H9 (cell line): Measurements from ENCODE around the gene PLRG1. TPM values are rescaled to one million over a fixed set of nuclear protein-coding genes. Genes with fewer than 3 reads are reported as not detected.

Experiments used
- DNase-seq: peaks from one replicate; pipeline ENCODE4 v3.0.0-alpha.2; 2017
- H2AFZ ChIP-seq: one replicate; pipeline ENCODE4 v1.6.1; 2013; ENCODE audit warnings: mild to moderate bottlenecking, low read length, control low read depth, moderate library complexity
- H2AK5ac ChIP-seq: 2 replicates; pipeline ENCODE4 v1.6.1; 2013; ENCODE audit warnings: low read length, control low read depth, mixed read lengths; ENCODE audit not compliant: insufficient read length
- H2BK120ac ChIP-seq: one replicate; pipeline ENCODE4 v1.6.1; 2013; ENCODE audit warnings: low read depth, mild to moderate bottlenecking, low read length, control low read depth, inconsistent platforms; ENCODE audit not compliant: poor library complexity, severe bottlenecking
- H2BK12ac ChIP-seq: 2 replicates; pipeline ENCODE4 v1.6.1; 2013; ENCODE audit warnings: low read length, control low read depth, mixed read lengths, low read depth; ENCODE audit not compliant: insufficient read length
- H2BK15ac ChIP-seq: 2 replicates; pipeline ENCODE4 v1.6.1; 2013; ENCODE audit warnings: low read depth, low read length, control low read depth
- H2BK20ac ChIP-seq: one replicate; pipeline ENCODE4 v1.6.1; 2013; ENCODE audit warnings: low read depth, mild to moderate bottlenecking, low read length, control low read depth, inconsistent platforms; ENCODE audit not compliant: poor library complexity, severe bottlenecking
- H2BK5ac ChIP-seq: 2 replicates; pipeline ENCODE4 v1.6.1; 2013; ENCODE audit warnings: low read length, control low read depth, mixed read lengths; ENCODE audit not compliant: insufficient read length
- H3K14ac ChIP-seq: 2 replicates; pipeline ENCODE4 v1.6.1; 2013; ENCODE audit warnings: low read length, control low read depth; ENCODE audit not compliant: insufficient read depth
- H3K18ac ChIP-seq: 2 replicates; pipeline ENCODE4 v1.6.1; 2013; ENCODE audit warnings: low read depth, mild to moderate bottlenecking, mixed read lengths, low read length, control low read depth; ENCODE audit not compliant: insufficient read length
- H3K23ac ChIP-seq: 2 replicates; pipeline ENCODE4 v1.6.1; 2013; ENCODE audit warnings: low read length, control low read depth, mixed read lengths, low read depth; ENCODE audit not compliant: insufficient read length
- H3K23me2 ChIP-seq: 2 replicates; pipeline ENCODE4 v1.6.1; 2013; ENCODE audit warnings: low read depth, mild to moderate bottlenecking, mixed read lengths, low read length, control low read depth; ENCODE audit not compliant: insufficient read length, poor library complexity, severe bottlenecking
- H3K27ac ChIP-seq: 2 replicates; pipeline ENCODE4 v1.5.1; 2013; ENCODE audit warnings: low read length, control low read depth, mixed read lengths, low read depth; ENCODE audit not compliant: insufficient read length
- H3K27me3 ChIP-seq: 2 replicates; pipeline ENCODE4 v1.6.1; 2013; ENCODE audit warnings: low read length, control low read depth, inconsistent platforms; ENCODE audit not compliant: insufficient read depth
- H3K4ac ChIP-seq: 2 replicates; pipeline ENCODE4 v1.6.1; 2013; ENCODE audit warnings: low read depth, mild to moderate bottlenecking, control low read depth, inconsistent platforms, low read length, moderate library complexity
- H3K4me1 ChIP-seq: 2 replicates; pipeline ENCODE4 v1.6.1; 2013; ENCODE audit warnings: low read length, control low read depth, inconsistent platforms; ENCODE audit not compliant: insufficient read depth
- H3K4me2 ChIP-seq: 2 replicates; pipeline ENCODE4 v1.6.1; 2013; ENCODE audit warnings: low read length, control low read depth, mixed read lengths; ENCODE audit not compliant: insufficient read length, insufficient read depth
- H3K56ac ChIP-seq: 2 replicates; pipeline ENCODE4 v1.6.1; 2013; ENCODE audit warnings: low read depth, mild to moderate bottlenecking, mixed read lengths, low read length, control low read depth; ENCODE audit not compliant: insufficient read length
- H3K79me1 ChIP-seq: 2 replicates; pipeline ENCODE4 v1.6.1; 2013; ENCODE audit warnings: low read depth, mild to moderate bottlenecking, moderate library complexity, low read length, control low read depth, inconsistent platforms; ENCODE audit not compliant: insufficient read depth, poor library complexity, severe bottlenecking
- H3K79me2 ChIP-seq: 2 replicates; pipeline ENCODE4 v1.6.1; 2013; ENCODE audit warnings: low read length, control low read depth, inconsistent platforms; ENCODE audit not compliant: insufficient read depth
- H3K9ac ChIP-seq: 2 replicates; pipeline ENCODE4 v1.6.1; 2013; ENCODE audit warnings: low read length, control low read depth, mixed read lengths; ENCODE audit not compliant: insufficient read length; ENCODE audit errors: extremely low read depth
- H3K9me3 ChIP-seq: one replicate; pipeline ENCODE4 v1.6.1; 2013; ENCODE audit warnings: low read depth, low read length, inconsistent platforms; ENCODE audit not compliant: control insufficient read depth
- H3T11ph ChIP-seq: one replicate; pipeline ENCODE4 v1.6.1; 2013; ENCODE audit warnings: mild to moderate bottlenecking, low read length, control low read depth, inconsistent platforms
- H4K20me1 ChIP-seq: one replicate; pipeline ENCODE4 v1.6.1; 2013; ENCODE audit not compliant: control insufficient read depth, insufficient read length, insufficient read depth
- H4K5ac ChIP-seq: 2 replicates; pipeline ENCODE4 v1.6.1; 2013; ENCODE audit warnings: low read depth, mild to moderate bottlenecking, mixed read lengths, low read length, control low read depth; ENCODE audit not compliant: insufficient read length
- H4K8ac ChIP-seq: replicated peaks from 2 replicates; pipeline ENCODE4 v1.6.1; 2013; ENCODE audit warnings: low read length, control low read depth, mixed read lengths, low read depth; ENCODE audit not compliant: insufficient read length
- H4K91ac ChIP-seq: 2 replicates; pipeline ENCODE4 v1.6.1; 2013; ENCODE audit warnings: low read depth, mild to moderate bottlenecking, moderate library complexity, mixed read lengths, low read length, control low read depth; ENCODE audit not compliant: insufficient read length
- H3K27ac Mint-ChIP-seq, 3 experiments: 2 replicates in 2 of 3; 3 replicates in 1 of 3; pipeline ENCODE4 v1.8.0; 2020 to 2021; ENCODE audit warnings: mixed read lengths in 3 of 3, mild to moderate bottlenecking in 1 of 3, moderate library complexity in 1 of 3
- H3K27me3 Mint-ChIP-seq: 2 replicates; pipeline ENCODE4 v1.8.0; 2021; ENCODE audit warnings: low read depth, mild to moderate bottlenecking, moderate library complexity, mixed read lengths
- H3K36me3 Mint-ChIP-seq, 3 experiments: 2 replicates in 2 of 3; 3 replicates in 1 of 3; pipeline ENCODE4 v1.8.0; 2020 to 2021; ENCODE audit warnings: low read depth in 3 of 3, mixed read lengths in 3 of 3; ENCODE audit not compliant: insufficient read depth in 1 of 3
- H3K4me1 Mint-ChIP-seq, 2 experiments: 2 replicates each; pipeline ENCODE4 v1.8.0; 2020; ENCODE audit warnings: mixed read lengths in 2 of 2
- H3K4me3 Mint-ChIP-seq, 2 experiments: 2 replicates in 1 of 2; 3 replicates in 1 of 2; pipeline ENCODE4 v1.8.0; 2020 to 2021; ENCODE audit warnings: mild to moderate bottlenecking in 2 of 2, mixed read lengths in 2 of 2, moderate library complexity in 1 of 2
- H3K9me3 Mint-ChIP-seq, 2 experiments: 2 replicates in 1 of 2; 3 replicates in 1 of 2; pipeline ENCODE4 v1.8.0; 2020; ENCODE audit warnings: mild to moderate bottlenecking in 2 of 2, mixed read lengths in 2 of 2, moderate library complexity in 1 of 2
- CTCF ChIP-seq: fragments of 200-600 bp; sonication (generic); conservative IDR thresholded peaks from 3 replicates; pipeline ENCODE4 v1.8.0; 2021; ENCODE audit warnings: antibody characterized with exemption, mild to moderate bottlenecking
- WGBS: extraction: QIAGEN DNeasy Blood & Tissue Kit; methylation state at CpG from one replicate; pipeline ENCODE4 v1.1.7; 2013; ENCODE audit warnings: missing lambda C conversion rate, low lambda C conversion rate, mixed read lengths; ENCODE audit not compliant: insufficient read length; ENCODE audit errors: extremely low coverage; 5-methylcytosine and 5-hydroxymethylcytosine counted together
- total RNA-seq: library from RNA; stranded (reverse); gene quantifications from 2 replicates; pipeline ENCODE4 v1.2.1, GENCODE V29; 2021

The PLRG1 gene
- total RNA-seq, 1 experiment from 2014 or later: 113 TPM

GRCh38 chr4:154526151-154526550 is 24.0 kb downstream of the PLRG1 start:
- no peak overlapping the region for H4K5ac ChIP-seq
- H3K27me3 ChIP-seq: no peaks in the 10 kb centered on the region
- no peak overlapping the region for H3K56ac ChIP-seq
- no peak overlapping the region for H3K14ac ChIP-seq
- DNase-seq: no peak
- 0 out of 4 replicates have a peak, but pooled peaks cover 4 to 6% of the 10 kb centered on the region in 2 experiments for H3K4me1 Mint-ChIP-seq
- no peak overlapping the region for H3K4me2 ChIP-seq
- H2BK20ac ChIP-seq: no peak overlapping the region
- no CpG with 5 or more reads among the region's 2 CpGs for WGBS
- no peak overlapping the region for H3K23ac ChIP-seq
- no peak overlapping the region for H2BK5ac ChIP-seq
- no peak overlapping the region for H3K27ac ChIP-seq
- no peak overlapping the region for H4K8ac ChIP-seq
- no peak overlapping the region for H3K18ac ChIP-seq
- no peaks in the 10 kb centered on the region for H3K9me3 ChIP-seq
- H3K27ac Mint-ChIP-seq: no peak overlapping the region
- H2AFZ ChIP-seq: no peak overlapping the region
- H3K79me1 ChIP-seq: no peaks in the 10 kb centered on the region
- no peak overlapping the region for H4K91ac ChIP-seq
- H2BK12ac ChIP-seq: no peak overlapping the region
- H2BK120ac ChIP-seq: no peak overlapping the region
- no peak overlapping the region for H2BK15ac ChIP-seq
- H4K20me1 ChIP-seq: no peaks in the 10 kb centered on the region
- no peak overlapping the region for H3T11ph ChIP-seq
- no peaks in the 10 kb centered on the region for H3K23me2 ChIP-seq
- no peak overlapping the region for H3K4ac ChIP-seq
- TF ChIP-seq CTCF: no peak
- no peaks in the 10 kb centered on the region for H3K36me3 Mint-ChIP-seq
- H3K9me3 Mint-ChIP-seq: no peaks in the 10 kb centered on the region
- H3K79me2 ChIP-seq: no peaks in the 10 kb centered on the region
- H3K4me1 ChIP-seq: no peaks in the 10 kb centered on the region
- H3K4me3 Mint-ChIP-seq: no peak overlapping the region
- no peak overlapping the region for H3K9ac ChIP-seq
- no peak overlapping the region for H2AK5ac ChIP-seq
- H3K27me3 Mint-ChIP-seq: peaks cover 1% of the 10 kb centered on the region
